ENCODE data around the gene VAC14.
A peak's percentile ranks its signal among the peaks of the same experiment; 100 is the strongest.

The VAC14 gene

GRCh38 chr16:70653809-70654771, 146.9 kb downstream of the VAC14 start (continued):
- TF ChIP-seq ZNF843 (tag by site-specific recombination; IDR thresholded peaks at IDR 0.05) (no peak), ZNF707 (tag by site-specific recombination; IDR thresholded peaks at IDR 0.05) (no peak), ZNF324 (tag by site-specific recombination; IDR thresholded peaks at IDR 0.05) (no peak), ZNF362 (tag by site-specific recombination; IDR thresholded peaks at IDR 0.05) (peak; percentile 77; the same call in 1 of the 2 replicates), CTCF (tag by site-specific recombination; IDR thresholded peaks at IDR 0.05) (peak; percentile 93), ZNF423 (tag by site-specific recombination; IDR thresholded peaks at IDR 0.05) (no peak), ZBTB7A (tag by site-specific recombination; IDR thresholded peaks at IDR 0.05; ENCODE audit: low read depth) (no peak), ZBTB49 (tag by site-specific recombination; IDR thresholded peaks at IDR 0.05; ENCODE audit: low read depth) (no peak), ZNF398 (tag by site-specific recombination; IDR thresholded peaks at IDR 0.05) (no peak), ZNF658 (tag by site-specific recombination; IDR thresholded peaks at IDR 0.05) (no peak), ZNF580 (tag by site-specific recombination; IDR thresholded peaks at IDR 0.05) (no peak; the same call in 1 of the 2 replicates), ZNF660 (tag by site-specific recombination; IDR thresholded peaks at IDR 0.05) (peak; percentile 82), HOXD13 (CRISPR knock-in tag; IDR thresholded peaks at IDR 0.05; ENCODE audit: borderline replicate concordance) (no peak), GLIS1 (tag by site-specific recombination; IDR thresholded peaks at IDR 0.05) (peak; percentile 24), ZNF18 (tag by site-specific recombination; IDR thresholded peaks at IDR 0.05) (no peak), ZXDB (tag by site-specific recombination; IDR thresholded peaks at IDR 0.05) (0 out of 2 replicates have a peak, but pooled peaks have one; percentile 9), ZNF37A (tag by site-specific recombination; IDR thresholded peaks at IDR 0.05) (no peak), ZNF530 (tag by site-specific recombination; IDR thresholded peaks at IDR 0.05; ENCODE audit: low read depth) (no peak), ZNF366 (tag by site-specific recombination; conservative IDR thresholded peaks at IDR 0.05) (0 out of 2 replicates have a peak, but pooled peaks have one; percentile 26), KLF17 (tag by site-specific recombination; IDR thresholded peaks at IDR 0.05) (no peak), SP7 (tag by site-specific recombination; IDR thresholded peaks at IDR 0.05) (0 out of 2 replicates have a peak, but pooled peaks have one; percentile 16), ZNF2 (tag by site-specific recombination; IDR thresholded peaks at IDR 0.05) (peak; percentile 41; the same call in 1 of the 2 replicates), TRIM28 (IDR thresholded peaks at IDR 0.05; ENCODE audit: borderline replicate concordance, low read length) (no peak), ZNF133 (tag by site-specific recombination; IDR thresholded peaks at IDR 0.05) (no peak), ZBTB17 (tag by site-specific recombination; IDR thresholded peaks at IDR 0.05) (peak; percentile 83), ZNF221 (tag by site-specific recombination; IDR thresholded peaks at IDR 0.05; ENCODE audit: borderline replicate concordance) (no peak), ZNF777 (tag by site-specific recombination; IDR thresholded peaks at IDR 0.05; ENCODE audit: borderline replicate concordance) (0 out of 2 replicates have a peak, but pooled peaks have one; percentile 11)

All from HEK293 (cell line).